SJCRH30 (cell line): ENCODE measurements around the gene CFAP73. TPM values are rescaled to one million over a fixed set of nuclear protein-coding genes. Genes with fewer than 3 reads are reported as not detected.

Experiments used
- DNase-seq, 2 experiments: peaks; one replicate each; pipeline ENCODE4 v3.0.0-alpha.2; 2015 to 2020
- H3K27ac ChIP-seq: fragments of 250-450 bp; sonication (Bioruptor Pico); 2 replicates; pipeline ENCODE4 v1.5.1; 2020; ENCODE audit warnings: mild to moderate bottlenecking, moderate library complexity
- H3K27me3 ChIP-seq: fragments of 250-450 bp; sonication (Bioruptor Pico); 2 replicates; pipeline ENCODE4 v1.5.1; 2020; ENCODE audit warnings: mild to moderate bottlenecking, moderate library complexity
- H3K36me3 ChIP-seq: fragments of 250-450 bp; sonication (Bioruptor Pico); 2 replicates; pipeline ENCODE4 v1.5.1; 2020; ENCODE audit warnings: mild to moderate bottlenecking, moderate library complexity
- H3K4me1 ChIP-seq: fragments of 250-450 bp; sonication (Bioruptor Pico); 2 replicates; pipeline ENCODE4 v1.5.1; 2020; ENCODE audit warnings: mild to moderate bottlenecking, moderate library complexity
- H3K4me3 ChIP-seq: fragments of 250-450 bp; sonication (Bioruptor Pico); 2 replicates; pipeline ENCODE4 v1.5.1; 2020; ENCODE audit warnings: mild to moderate bottlenecking, moderate library complexity
- H3K9me3 ChIP-seq: fragments of 250-450 bp; sonication (Bioruptor Pico); replicated peaks from 2 replicates; pipeline ENCODE4 v1.5.1; 2020; ENCODE audit warnings: mild to moderate bottlenecking, moderate library complexity
- total RNA-seq: library from RNA; depleted of rRNA; stranded (reverse); fragments of >200 nt; shearing (Covaris generic); gene quantifications from 2 replicates; pipeline ENCODE4 v1.2.3, GENCODE V29; 2014

CFAP73 gene
- total RNA-seq, 1 experiment from 2014 or later: not detected

DNA sequence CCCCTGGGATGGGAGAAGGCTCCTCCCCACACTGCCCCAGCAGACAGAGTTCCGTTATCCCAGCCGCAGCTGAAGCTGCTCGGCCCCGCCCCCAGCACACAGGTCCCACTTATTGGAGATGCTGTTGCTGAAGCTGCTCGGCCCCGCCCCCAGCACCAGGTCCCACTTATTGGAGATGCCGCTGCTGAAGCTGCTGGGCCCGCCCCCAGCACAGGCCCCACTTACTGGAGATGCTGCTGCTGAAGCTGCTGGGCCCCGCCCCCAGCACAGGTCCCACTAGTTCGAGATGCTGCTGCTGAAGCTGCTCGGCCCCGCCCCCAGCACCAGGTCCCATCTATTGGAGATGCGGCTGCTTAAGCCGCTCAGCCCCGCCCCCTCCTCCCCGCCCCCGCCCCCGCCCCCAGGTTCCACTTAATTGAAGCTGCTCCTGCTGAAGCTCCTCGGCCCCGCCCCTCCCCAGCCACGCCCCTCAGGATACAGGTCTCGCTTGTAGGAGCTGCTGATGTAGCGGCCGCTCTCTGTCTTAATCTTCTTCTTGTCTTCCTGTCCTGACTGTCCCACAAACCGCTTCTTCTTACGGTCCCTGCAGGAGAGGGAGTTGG, 12.0 kb downstream of the CFAP73 start:
- Histone ChIP-seq H3K4me1 (peaks cover 12% of the 10 kb centered on the region), H3K36me3 (peaks cover 34% of the 10 kb centered on the region; the same call in 1 of the 2 replicates), H3K4me3 (no peak overlapping the region), H3K27me3 (no peaks in the 10 kb centered on the region), H3K27ac (peak overlapping the region; percentile 53; the same call in 1 of the 2 replicates), H3K9me3 (no peaks in the 10 kb centered on the region)
- peak; percentile 48 to 54 for DNase-seq

DNA sequence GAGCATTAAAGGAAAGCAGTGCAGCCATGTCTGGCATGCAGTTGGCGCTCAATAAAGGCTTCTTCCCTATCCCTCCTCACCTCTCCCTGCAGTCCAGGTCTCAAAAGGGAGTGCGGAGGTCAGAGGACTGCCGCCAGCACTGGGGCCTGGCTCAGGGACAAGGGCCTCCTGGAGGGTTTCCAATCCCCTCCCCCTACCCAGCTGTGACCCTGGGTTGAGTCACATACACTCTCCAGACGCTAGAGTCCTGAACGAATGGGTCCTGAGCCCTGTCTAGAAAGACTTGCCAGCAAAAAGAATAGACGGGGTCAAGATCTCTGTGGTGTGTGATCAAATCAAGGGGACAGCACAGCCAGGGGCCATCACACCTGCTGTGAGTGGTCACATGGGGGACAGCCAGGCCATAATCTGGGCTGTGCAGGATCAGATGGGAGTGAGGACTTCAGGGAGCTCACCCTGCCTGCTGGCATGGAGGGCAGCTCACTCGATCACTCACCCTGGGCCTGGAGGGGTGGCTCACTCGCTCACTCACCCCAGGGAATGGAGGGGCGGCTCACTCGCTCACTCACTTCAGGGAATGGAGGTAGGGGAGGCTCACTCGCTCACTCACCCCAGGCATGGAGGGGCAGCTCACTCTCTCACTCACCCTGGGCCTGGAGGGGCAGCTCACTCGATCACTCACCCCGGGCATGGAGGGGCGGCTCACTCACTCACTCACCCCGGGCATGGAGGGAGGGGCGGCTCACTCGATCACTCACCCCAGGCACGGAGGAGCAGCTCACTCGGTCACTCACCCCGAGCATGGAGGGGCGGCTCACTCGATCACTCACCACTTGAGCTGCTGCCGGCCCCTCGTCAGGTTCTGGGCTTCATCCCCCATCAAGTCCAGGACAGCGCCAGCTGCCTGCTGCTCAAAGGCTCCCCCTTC, 12.8 kb downstream of the CFAP73 start:
- Histone ChIP-seq H3K36me3 (peaks cover 37% of the 10 kb centered on the region; the same call in 1 of the 2 replicates), H3K9me3 (no peaks in the 10 kb centered on the region), H3K27me3 (no peaks in the 10 kb centered on the region), H3K4me1 (peaks cover 12% of the 10 kb centered on the region), H3K4me3 (no peak overlapping the region), H3K27ac (peak overlapping the region; percentile 53)
- peak; percentile 54 to 67 for DNase-seq

DNA sequence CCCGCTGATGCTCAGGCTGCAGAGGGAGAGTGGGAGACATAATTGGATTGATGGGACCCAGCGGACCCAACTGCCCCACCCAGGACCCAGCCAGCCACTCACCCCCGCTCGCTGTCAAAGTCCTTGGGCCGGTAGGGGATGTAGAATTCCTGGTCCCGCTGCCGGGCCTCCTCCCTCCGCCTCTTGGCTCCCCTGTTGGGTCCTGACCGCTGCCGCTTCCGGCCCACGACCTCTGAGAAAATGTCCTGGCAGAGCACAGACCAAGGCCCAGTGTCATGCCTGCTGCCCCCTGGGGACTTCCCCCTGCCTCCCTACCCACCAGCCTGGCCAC, 13.5 kb downstream of the CFAP73 start:
- no peak overlapping the region; the same call in 1 of the 2 replicates for H3K27ac ChIP-seq
- no peak for DNase-seq
- no peaks in the 10 kb centered on the region for H3K9me3 ChIP-seq
- no peak overlapping the region for H3K4me3 ChIP-seq
- H3K36me3 ChIP-seq: peaks cover 38% of the 10 kb centered on the region; the same call in 1 of the 2 replicates
- no peaks in the 10 kb centered on the region for H3K27me3 ChIP-seq
- peaks cover 12% of the 10 kb centered on the region for H3K4me1 ChIP-seq

DNA sequence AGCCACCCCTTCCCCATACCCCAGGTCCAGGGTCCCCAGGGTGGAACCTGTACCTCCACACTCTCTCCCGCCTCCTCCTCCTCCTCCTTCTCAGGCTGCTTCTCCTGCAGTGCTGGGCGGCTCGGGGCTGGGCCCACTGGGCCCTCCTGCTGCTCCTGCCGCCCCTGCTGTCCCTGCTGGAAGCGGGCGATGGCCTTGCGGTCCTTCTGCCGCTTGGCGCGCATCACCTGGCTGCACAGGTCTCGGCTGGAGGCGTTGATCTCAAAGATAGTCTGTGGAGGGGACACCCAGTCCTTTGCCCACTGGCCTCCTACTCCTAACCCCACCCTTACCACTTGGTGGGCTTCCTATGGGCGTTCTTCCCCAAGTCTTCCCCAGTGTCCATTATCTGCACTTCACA, 14.5 kb downstream of the CFAP73 start:
- no peaks in the 10 kb centered on the region for H3K27me3 ChIP-seq
- H3K36me3 ChIP-seq: peaks cover 36% of the 10 kb centered on the region; the same call in 1 of the 2 replicates
- H3K4me3 ChIP-seq: no peak overlapping the region
- no peak for DNase-seq
- no peak overlapping the region for H3K27ac ChIP-seq
- H3K9me3 ChIP-seq: no peaks in the 10 kb centered on the region
- peaks cover 12% of the 10 kb centered on the region for H3K4me1 ChIP-seq

DNA sequence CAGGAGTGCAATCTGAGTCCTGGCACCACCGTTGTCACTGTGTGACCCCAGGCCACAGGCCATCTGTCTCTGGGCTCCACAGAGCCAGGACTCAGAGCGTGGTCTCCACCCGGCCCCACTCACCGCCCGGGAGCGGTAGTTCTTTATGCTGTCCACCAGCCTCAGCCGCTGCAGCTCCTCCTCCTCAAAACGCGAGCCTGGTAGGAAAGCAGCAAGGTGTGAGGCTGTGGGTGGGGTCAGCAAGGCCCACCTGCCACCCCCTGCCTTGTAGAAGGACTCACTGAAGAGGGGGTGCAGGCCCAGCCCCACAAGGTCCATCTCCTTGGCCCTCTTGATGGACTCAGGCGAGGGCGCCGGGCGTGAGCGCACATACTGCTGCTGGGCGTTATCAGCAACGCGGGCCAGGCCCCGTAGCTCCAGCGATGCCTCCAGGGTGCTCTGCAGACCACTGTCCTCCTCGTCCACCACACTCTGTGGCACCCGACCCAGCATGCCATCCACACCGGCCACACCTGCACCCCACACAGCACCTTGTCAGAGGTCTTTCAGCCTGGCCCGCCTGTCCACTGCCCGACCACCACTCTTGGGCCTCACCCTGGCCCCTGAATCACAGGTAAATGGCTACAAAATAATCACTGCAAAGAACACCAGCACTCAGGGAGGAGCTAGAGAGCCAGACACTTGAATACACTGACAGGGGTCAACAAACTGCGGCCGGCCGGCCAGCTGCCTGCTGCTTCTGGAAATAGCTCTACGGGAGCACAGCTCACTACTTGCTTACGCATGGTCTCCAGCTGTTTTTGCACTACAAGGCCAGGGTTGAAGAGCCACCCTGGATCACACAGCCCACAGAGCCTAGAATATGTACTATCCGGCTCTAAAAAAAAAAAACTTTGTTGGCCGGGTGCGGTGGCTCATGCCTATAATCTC, 16.3 kb downstream of the CFAP73 start:
- no peak overlapping the region for H3K4me3 ChIP-seq
- peaks cover 12% of the 10 kb centered on the region for H3K4me1 ChIP-seq
- H3K36me3 ChIP-seq: peaks cover 41% of the 10 kb centered on the region; the same call in 1 of the 2 replicates
- DNase-seq: no peak
- no peak overlapping the region for H3K27ac ChIP-seq
- no peaks in the 10 kb centered on the region for H3K9me3 ChIP-seq
- no peaks in the 10 kb centered on the region for H3K27me3 ChIP-seq

DNA sequence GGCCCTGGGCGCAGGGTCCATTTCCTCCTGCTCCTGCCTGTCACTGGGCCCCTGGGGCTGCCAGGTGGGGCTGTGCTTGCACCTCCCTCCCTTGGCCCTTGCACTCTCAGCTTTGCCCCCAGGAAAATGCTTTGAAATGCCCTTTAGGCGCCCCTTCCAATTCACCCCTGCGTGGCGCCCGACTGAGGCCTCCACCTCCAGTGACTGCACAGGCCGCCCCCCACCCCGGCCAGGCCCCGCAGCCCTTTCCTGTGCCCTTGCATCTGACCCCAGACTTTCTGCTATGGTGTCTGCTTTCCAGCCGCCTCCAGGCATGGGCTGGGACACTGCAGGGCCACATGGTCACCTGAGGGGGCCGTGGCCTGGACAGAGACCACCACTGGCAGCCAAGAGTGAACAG, 18.3 kb downstream of the CFAP73 start:
- Histone ChIP-seq H3K27ac (no peak overlapping the region), H3K27me3 (no peaks in the 10 kb centered on the region), H3K36me3 (peaks cover 51% of the 10 kb centered on the region; the same call in 1 of the 2 replicates), H3K4me1 (peaks cover 1% of the 10 kb centered on the region), H3K4me3 (no peak overlapping the region), H3K9me3 (no peaks in the 10 kb centered on the region)
- DNase-seq: no peak

DNA sequence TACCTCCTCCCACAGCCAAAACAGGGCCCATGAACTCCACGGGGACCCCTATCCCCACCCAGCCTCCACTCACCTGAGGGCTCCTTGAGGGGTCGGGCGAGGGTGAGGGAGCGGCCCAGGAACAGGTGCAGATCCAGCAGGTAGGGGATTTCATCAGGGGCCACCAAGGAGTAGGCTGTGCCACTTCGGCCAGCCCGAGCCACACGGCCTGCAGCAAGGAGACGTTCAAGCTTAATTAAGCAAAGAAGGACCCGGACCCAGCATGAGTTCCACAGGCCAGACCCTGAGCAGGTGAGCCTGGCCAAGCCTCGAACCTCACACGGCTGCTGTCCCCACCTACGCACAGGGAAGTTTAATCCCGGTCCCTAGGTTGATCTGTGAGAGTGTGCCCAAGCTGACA, 20.2 kb downstream of the CFAP73 start:
- Histone ChIP-seq H3K4me3 (no peak overlapping the region), H3K9me3 (no peaks in the 10 kb centered on the region), H3K4me1 (no peaks in the 10 kb centered on the region), H3K27me3 (no peaks in the 10 kb centered on the region), H3K36me3 (peaks cover 52% of the 10 kb centered on the region), H3K27ac (no peak overlapping the region)
- no peak for DNase-seq

DNA sequence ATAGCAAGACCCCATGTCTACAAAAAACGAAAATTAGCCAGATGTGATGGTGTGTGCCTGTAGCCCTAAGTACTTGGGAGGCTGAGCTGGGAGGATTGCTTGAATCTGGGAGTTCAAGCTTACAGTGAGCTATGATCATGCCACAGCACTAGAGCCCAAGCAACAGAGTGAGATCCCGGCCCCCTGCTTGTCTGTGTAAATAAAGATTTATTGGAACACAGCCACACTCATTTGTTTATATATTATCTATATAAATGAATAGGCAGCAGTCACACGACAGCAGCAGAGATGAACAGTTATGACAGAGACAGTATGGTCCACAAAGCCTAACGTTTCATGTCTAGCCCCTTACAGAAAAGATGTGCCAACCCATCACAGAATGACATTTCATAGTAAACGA, 20.9 kb downstream of the CFAP73 start:
- H3K27me3 ChIP-seq: no peaks in the 10 kb centered on the region
- no peak overlapping the region for H3K4me3 ChIP-seq
- DNase-seq: no peak
- no peaks in the 10 kb centered on the region for H3K4me1 ChIP-seq
- no peaks in the 10 kb centered on the region for H3K9me3 ChIP-seq
- H3K27ac ChIP-seq: no peak overlapping the region
- H3K36me3 ChIP-seq: peaks cover 47% of the 10 kb centered on the region

DNA sequence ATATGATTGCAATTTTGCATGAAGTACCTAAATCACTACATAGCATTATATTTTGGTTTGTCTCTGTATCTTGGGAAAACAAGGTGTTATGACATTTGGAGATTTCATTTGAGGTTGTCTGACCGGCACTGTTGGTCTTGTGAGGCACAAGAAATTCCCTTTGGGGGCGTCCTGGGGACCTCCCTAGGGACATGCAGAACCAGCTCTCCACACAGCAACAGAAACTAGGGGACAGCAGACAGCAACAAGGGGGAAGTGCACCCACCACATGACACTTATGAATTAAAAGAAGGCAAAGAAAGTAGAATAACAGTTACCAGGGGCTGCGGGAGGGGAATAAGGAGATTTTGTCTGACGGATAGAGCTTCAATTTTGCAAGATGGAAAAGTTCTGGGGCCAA, 21.4 kb downstream of the CFAP73 start:
- no peak for DNase-seq
- Histone ChIP-seq H3K9me3 (no peaks in the 10 kb centered on the region), H3K4me3 (no peak overlapping the region), H3K27me3 (no peaks in the 10 kb centered on the region), H3K36me3 (peaks cover 46% of the 10 kb centered on the region), H3K4me1 (no peaks in the 10 kb centered on the region), H3K27ac (no peak overlapping the region)

DNA sequence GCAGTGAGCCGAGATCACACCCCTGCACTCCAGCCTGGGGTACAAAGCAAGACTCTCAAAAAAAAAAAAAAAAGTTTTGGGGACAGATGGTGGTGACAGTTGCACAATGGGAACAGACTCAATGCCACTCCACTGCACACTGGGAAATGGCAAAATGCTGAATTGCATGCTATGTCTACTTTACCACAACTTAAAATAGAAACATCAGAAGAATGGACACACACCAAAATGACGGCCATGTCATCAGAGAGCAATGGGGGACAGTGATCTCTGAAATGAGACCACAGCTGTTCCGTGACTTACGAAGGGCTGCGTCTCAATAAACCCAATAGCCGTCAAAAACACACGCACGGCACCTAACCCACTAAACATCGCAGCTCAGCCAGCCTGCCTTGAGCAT, 22.0 kb downstream of the CFAP73 start:
- H3K27me3 ChIP-seq: no peaks in the 10 kb centered on the region
- H3K4me3 ChIP-seq: no peak overlapping the region
- no peak overlapping the region for H3K27ac ChIP-seq
- no peak for DNase-seq
- H3K4me1 ChIP-seq: no peaks in the 10 kb centered on the region
- peaks cover 50% of the 10 kb centered on the region for H3K36me3 ChIP-seq
- no peaks in the 10 kb centered on the region for H3K9me3 ChIP-seq

DNA sequence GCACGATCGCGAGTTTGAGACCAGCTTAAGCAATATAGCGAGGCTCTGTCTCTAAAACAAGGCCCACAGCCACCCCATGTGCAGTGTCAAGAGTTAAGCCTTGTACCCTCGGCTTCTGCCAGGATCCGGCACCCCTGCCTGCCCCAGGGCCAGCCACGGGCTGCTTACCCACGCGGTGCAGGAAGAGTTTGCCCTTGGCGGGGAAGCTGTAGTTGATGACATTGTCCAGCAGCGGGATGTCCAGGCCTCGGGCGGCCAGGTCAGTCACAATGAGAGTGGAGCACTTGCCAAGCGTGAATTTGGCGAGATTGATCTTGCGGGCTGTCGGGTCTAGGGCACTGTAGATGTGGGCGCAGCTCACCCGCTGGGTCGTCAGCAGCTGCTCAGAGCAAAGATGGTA, 22.7 kb downstream of the CFAP73 start:
- DNase-seq: no peak
- peaks cover 55% of the 10 kb centered on the region for H3K36me3 ChIP-seq
- H3K27ac ChIP-seq: no peak overlapping the region
- H3K27me3 ChIP-seq: no peaks in the 10 kb centered on the region
- no peak overlapping the region for H3K4me3 ChIP-seq
- H3K4me1 ChIP-seq: no peaks in the 10 kb centered on the region
- H3K9me3 ChIP-seq: no peaks in the 10 kb centered on the region

DNA sequence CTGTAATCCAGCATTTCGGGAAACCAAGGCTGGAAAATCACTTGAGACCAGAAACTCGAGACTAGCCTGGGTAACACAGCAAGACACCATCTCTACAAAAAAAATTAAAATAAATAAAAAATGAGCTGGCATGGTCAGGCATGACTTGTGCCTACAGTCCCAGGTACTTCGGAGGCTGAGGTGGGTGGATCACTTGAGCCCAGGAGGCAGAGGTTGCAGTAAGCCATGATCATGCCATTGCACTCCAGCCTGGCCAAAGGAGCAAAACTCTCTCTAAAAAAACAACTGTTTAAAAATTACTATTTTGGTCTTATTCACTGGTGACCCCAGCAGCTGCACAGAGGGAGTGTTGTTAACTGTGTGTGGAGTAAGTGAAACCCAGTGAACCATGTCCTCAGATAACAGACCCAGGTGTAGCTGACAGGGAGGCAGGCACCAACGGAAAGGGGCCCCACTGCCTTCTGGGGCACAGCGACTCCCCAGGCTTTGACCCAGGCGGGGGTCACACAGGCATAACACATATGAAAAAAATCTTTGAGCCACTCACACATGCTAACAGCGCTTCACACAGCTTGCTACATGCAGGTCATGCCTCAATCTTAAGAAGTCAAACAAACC, 23.7 kb downstream of the CFAP73 start:
- Histone ChIP-seq H3K27ac (no peak overlapping the region), H3K9me3 (no peaks in the 10 kb centered on the region), H3K4me1 (no peaks in the 10 kb centered on the region), H3K27me3 (no peaks in the 10 kb centered on the region), H3K4me3 (no peak overlapping the region), H3K36me3 (peaks cover 62% of the 10 kb centered on the region)
- DNase-seq: no peak

DNA sequence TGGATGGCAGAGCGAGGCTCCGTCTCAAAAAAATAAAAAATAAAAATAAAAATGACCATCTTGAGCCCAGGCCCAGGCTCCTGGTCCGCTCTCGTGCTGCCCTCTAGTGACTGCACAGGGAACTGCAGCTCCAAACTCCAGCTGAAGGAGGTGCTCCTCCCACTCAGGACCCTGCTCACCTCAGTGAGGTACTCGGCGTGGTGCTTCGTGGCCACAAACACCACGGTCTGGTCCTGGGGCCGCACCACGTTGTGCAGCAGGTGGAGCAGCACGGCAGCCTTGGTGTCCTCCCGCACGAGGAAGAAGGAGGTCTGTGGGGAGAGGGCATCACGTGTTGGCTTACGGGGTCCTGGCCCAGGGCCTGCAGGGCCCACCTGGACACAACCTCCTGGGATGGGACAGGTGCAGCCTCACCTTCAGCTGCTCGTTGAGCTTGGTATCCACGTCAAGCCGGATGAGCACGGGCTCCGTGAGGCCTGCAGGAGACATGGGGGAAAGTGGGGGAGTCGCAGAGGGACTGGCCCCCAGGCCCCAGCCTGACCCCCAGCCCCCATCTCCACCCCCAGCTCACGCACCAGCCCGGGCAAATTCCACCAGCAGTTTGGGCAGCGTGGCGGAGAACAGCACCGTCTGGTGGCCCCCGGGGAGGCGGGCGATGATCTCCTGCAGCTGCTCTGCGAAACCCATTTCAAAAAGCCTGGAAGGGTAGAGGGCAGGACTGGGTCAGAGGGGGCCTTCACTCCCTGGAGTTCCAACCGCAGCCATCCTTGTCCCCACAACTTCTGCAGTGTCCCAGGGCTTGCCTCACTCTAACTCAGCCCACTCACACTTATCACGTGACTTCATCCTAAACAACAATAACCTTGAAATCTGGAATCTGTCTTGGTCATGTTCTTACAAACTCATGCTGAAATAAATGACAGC, 25.2 kb downstream of the CFAP73 start:
- Histone ChIP-seq H3K4me1 (no peaks in the 10 kb centered on the region), H3K36me3 (peaks cover 61% of the 10 kb centered on the region)
- DNase-seq: peak; percentile 54 to 72

More for the DNA sequence above, 25.2 kb downstream of the CFAP73 start:
- H3K4me3 ChIP-seq: no peak overlapping the region
- no peak overlapping the region for H3K27ac ChIP-seq
- H3K9me3 ChIP-seq: no peaks in the 10 kb centered on the region
- no peaks in the 10 kb centered on the region for H3K27me3 ChIP-seq
